Stimulated activated naive CD8-positive, alpha-beta T cell treated with anti-CD3 and anti-CD28 coated beads, Interleukin-15, Interleukin-2, amounts not matched to agents 100 U/mL and 50 U/mL, for 24 hours (primary cell): ENCODE data around the gene NPC1L1.
A peak's percentile ranks its signal among the peaks of the same experiment; 100 is the strongest.

Experiments
- ATAC-seq: fragments of 150-1000 bp; cut with Tn5 transposase; one replicate; pipeline ENCODE4 v1.10.0; 2021
- DNase-seq: peaks from one replicate; pipeline ENCODE4 v3.0.0; 2021

The NPC1L1 gene

DNA sequence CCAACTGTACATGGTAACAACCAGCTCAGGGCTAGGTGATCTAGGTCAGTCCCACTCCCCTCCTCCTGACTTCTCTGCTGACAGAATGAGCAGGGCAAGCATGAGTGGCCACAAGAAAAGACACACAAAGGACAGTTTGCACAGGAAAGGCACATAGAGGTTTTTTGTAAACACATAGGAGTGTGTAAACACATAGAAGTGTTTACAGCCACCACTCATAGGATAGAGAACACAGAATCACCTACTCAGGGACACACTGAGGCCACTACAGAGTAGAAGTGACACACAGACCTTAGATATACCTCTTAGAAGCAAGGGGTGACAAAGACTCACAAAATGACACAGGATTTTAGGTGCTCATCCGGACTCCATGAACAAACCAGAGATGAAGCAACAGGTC lies 69.7 kb downstream of the NPC1L1 start:
- no peak for ATAC-seq
- DNase-seq = no peak

DNA sequence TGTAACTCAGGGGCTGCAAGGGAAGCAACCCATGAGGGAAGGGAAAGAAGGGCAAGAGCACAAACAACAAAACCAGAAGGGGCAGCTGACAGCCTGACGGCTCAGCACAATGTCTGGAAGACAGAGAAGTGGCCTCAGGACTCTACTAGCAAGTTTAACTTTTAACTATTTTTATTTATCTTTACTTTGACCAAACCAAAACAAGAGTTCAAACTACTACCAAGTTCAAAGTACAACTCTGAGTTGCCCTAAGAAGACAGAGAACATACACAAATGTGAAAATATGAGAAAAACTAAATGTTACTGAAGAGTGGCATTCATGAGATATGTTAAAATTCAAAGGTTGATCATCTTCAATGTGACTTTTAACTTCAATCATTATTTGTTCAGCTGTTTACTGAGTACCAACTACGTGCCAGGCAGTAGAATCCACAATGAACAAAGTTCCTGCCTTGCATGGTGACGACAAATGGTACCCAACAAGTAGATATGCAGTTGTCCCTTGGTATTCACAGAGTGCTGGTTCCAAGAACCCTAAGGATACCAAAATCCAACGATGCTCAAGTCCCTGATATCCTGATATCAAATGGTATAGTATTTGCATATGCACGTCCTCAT lies 70.4 kb downstream of the NPC1L1 start:
- no peak for ATAC-seq
- DNase-seq = no peak

DNA sequence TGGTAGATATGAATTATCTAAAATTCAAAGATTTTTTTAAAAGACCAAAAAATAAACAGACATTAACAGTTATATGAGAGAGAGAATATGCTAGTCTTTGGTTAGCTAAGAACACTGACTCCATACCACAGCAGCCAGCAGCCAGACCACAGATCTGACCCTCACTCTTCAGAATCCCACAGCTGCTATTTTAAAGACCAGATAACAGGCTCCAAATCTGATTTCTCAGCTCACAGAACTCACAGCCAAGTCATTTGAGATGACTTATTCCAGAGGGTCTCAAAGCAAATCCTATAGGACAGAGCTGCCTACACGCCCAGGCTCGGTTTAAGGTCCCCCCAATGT lies 71.0 kb downstream of the NPC1L1 start:
- DNase-seq = no peak
- ATAC-seq = no peak

DNA sequence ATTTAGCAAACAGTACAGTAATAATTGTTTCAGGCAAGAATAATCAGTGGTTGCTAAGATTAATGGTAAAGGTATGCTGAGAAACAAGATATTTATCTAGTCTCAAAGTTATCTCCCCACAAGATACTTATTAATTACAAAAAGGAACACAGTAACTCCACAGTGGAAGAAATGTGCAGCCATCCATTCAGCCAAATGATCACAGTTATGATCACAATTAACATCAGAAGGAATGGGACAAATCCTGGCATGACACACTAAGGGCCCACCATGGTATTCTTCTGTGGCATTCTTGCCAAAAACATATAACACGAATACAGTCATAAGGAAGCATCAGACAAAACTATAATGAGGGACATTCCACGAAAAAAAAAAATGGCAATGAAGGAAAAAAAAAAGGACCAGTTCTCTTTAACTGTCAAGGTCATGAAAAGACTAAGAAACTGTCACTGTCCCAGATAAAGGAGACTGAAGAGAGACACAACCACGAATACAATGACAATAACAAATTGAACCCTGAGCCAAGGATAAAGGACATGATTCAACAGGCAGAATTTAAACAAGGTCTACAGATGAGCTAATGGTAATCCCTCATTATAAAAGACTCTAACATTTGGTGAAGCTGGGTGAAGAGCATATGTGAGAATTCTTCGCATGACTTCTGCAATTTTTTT lies 71.5 kb downstream of the NPC1L1 start:
- DNase-seq (no peak), ATAC-seq (no peak)

DNA sequence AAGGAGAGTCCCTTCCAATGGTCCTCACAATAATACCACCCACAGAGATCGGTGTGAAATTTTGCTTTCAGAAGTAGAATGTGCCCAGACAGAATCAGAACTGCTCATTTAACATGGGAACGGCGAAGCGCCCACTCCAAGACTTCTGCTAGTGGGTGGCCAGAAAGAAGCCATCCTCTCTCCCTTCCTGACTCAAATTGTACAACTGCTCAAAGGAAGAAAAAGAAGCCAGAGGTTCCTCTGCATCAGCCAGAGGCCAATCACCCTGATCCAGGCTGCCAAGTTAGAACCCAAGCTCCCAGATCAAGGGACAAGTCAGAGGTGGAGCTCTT lies 73.9 kb downstream of the NPC1L1 start:
- ATAC-seq = no peak
- no peak for DNase-seq

DNA sequence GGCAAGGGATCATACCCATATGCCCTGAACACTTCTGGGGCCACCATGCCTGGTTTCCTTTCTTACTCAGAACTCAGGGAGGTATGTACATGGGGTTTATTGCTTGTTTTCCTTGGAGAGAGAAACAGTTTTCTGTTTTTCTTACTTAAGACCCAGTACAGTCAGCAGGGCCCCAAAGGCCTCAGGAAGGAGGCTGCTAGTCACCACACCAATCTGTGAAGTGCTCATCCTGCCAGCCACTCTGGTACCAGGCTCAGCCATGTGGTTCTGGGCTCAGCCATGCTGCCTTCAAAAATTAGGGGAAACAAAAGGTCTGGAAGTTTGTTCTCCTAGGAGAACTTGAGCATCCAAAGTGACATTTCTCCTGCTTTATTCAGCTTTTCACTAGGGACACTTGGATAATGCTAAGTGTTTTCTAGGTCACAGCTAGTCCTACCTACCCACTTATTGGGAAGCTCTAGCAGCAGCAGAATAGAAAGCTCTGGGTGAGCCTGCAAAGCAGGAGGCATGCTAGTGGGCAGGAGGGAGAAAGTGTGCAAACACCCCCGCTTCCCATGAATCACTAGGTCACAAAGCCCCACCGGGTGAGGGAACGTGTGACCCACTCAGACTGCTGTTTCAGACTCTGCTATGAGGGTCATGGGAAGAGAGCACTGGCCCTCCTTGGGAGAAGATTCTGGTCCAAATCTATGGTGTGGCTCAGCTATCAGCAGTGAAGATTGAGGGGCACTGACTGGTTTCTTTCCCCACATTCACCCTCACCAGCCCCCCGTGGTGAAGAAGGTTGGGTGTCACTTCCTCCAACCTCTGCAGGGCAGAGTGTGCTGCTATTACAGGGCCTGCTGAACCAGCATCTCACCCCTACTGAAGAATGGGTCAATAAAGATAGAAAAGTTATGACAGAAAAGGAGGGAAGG lies 74.6 kb downstream of the NPC1L1 start:
- DNase-seq = peak; percentile 29
- ATAC-seq = peak; percentile 67

DNA sequence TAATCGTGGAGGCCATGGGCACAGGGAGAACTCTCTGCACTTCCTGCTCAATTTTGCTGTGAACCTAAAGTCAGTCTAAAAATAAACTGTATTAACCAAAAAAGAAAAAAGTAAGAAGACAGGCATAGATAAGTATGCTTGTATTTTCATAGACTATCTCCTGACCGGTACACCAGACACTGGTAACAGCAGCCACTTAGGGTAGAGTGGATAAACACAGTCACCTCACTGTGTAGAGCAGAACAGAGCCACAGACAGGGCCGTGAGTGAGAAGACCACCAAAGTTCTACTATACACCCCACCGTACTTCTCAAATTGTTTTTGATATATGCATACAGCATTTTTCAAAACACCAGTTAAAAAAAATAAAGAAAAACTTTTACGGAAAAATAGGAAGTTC lies 75.6 kb downstream of the NPC1L1 start:
- ATAC-seq = no peak
- DNase-seq = no peak

DNA sequence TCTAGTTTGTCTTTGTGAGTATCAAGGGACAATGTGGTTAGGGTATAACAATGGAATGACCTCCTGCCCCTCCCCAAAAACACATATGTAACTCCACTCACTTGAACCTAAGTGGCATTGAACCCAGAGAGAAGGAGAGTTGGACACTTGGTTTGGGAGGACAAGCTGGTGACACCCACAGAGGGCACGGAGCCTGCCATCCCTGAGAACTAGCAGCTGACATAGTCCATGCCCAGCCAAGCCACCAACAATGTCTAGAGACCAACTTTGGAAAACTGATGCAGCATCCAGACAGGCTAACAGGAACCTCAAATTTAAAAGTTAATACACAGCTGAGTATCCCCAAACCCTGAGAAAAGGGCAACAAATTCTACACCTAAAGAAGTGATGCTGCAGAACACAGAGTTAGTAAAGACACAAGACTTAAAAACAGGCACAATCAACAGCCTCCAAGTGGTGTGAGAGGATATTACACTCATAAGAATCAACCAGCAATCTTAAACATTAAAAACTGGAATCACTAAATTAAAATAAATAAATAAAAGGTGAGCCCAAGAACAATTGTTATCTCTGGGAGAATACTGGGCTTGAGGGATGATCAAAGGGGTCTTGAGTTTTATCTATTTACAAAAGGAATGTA lies 77.8 kb downstream of the NPC1L1 start:
- DNase-seq (no peak), ATAC-seq (no peak)
